HepG2 (cell line): Measurements from ENCODE around the gene LRRC8E.

Experiments used
- ASH2L ChIP-seq: fragments of 300-600, 200-600 bp; sonication (generic); IDR thresholded peaks from 2 replicates; pipeline ENCODE4 v1.7.0; 2017; ENCODE audit warnings: low read depth, mild to moderate bottlenecking, moderate library complexity, mixed read lengths, low read length; ENCODE audit not compliant: insufficient read length
- CBX2 ChIP-seq, 2 experiments: fragments of 200-600 bp in 1 of 2; sonication (generic); formaldehyde crosslinking in 1 of 2; IDR thresholded peaks; 2 replicates each; pipeline versions ENCODE4 v1.7.0 to v1.8.1; 2018 to 2022; ENCODE audit warnings: low read depth in 2 of 2, low read length in 1 of 2, mild to moderate bottlenecking in 1 of 2, missing genetic modification reagents in 1 of 2
- CTCF ChIP-seq: sonication (generic); formaldehyde crosslinking; IDR thresholded peaks from 2 replicates; pipeline ENCODE4 v1.5.0; 2020; ENCODE audit warnings: mild to moderate bottlenecking, missing genetic modification reagents, moderate library complexity
- GATA4 ChIP-seq: sonication (generic); IDR thresholded peaks from 2 replicates; pipeline ENCODE4 v1.6.1; 2016; ENCODE audit warnings: antibody characterized with exemption, low read depth, borderline replicate concordance
- JUND ChIP-seq: sonication (generic); formaldehyde crosslinking; IDR thresholded peaks from 2 replicates; pipeline ENCODE4 v1.8.0; 2022; ENCODE audit warnings: mild to moderate bottlenecking, missing genetic modification reagents
- KAT2B ChIP-seq: fragments of 150-350 bp; IDR thresholded peaks from 2 replicates; pipeline ENCODE4 v1.6.1; 2014; ENCODE audit warnings: low read depth, low read length, borderline replicate concordance
- MIXL1 ChIP-seq: IDR thresholded peaks from 2 replicates; pipeline ENCODE4 v1.6.1; 2016
- TAF1 ChIP-seq: sonication (generic); formaldehyde crosslinking; IDR thresholded peaks from 2 replicates; pipeline ENCODE4 v1.4.0; 2020; ENCODE audit warnings: missing genetic modification reagents
- UBTF ChIP-seq: sonication (generic); formaldehyde crosslinking; IDR thresholded peaks from 2 replicates; pipeline ENCODE4 v1.4.0; 2020; ENCODE audit warnings: mild to moderate bottlenecking, missing genetic modification reagents
- ZNF138 ChIP-seq: sonication (generic); formaldehyde crosslinking; IDR thresholded peaks from 2 replicates; pipeline ENCODE4 v1.5.0; 2020; ENCODE audit warnings: mild to moderate bottlenecking, low read depth, missing genetic modification reagents

DNA sequence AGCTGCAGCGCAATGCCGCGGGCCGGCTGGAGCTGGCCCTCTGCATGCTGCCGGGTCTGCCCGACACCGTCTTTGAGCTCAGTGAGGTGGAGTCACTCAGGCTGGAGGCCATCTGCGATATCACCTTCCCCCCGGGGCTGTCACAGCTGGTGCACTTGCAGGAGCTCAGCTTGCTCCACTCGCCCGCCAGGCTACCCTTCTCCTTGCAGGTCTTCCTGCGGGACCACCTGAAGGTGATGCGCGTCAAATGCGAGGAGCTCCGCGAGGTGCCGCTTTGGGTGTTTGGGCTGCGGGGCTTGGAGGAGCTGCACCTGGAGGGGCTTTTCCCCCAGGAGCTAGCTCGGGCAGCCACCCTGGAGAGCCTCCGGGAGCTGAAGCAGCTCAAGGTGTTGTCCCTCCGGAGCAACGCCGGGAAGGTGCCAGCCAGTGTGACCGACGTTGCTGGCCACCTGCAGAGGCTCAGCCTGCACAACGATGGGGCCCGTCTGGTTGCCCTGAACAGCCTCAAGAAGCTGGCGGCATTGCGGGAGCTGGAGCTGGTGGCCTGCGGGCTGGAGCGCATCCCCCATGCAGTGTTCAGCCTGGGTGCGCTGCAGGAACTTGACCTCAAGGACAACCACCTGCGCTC, 11.6 kb downstream of the LRRC8E start:
- TF ChIP-seq UBTF (no peak), TAF1 (CRISPR knock-in tag) (no peak), JUND (CRISPR knock-in tag) (no peak), GATA4 (no peak), ASH2L (no peak), MIXL1 (CRISPR knock-in tag) (no peak), CTCF (CRISPR knock-in tag) (no peak), KAT2B (no peak), ZNF138 (CRISPR knock-in tag) (no peak), CBX2 (IDR thresholded peaks at IDR 0.05; ENCODE audit: low read depth, low read length) (no peak), CBX2 (CRISPR knock-in tag; IDR thresholded peaks at IDR 0.05; ENCODE audit: low read depth) (no peak)
